MM.1S (cell line): Measurements from ENCODE around the gene PPM1M.

Experiments used
- DNase-seq: peaks from one replicate; pipeline ENCODE4 v3.0.0-alpha.2; 2015
- H2AFZ ChIP-seq: fragments of 300-600 bp; sonication (generic); 2 replicates; pipeline ENCODE4 v1.6.0; 2016; ENCODE audit warnings: antibody characterized with exemption, low read length
- H3F3A ChIP-seq: fragments of 300-600 bp; sonication (generic); 2 replicates; pipeline ENCODE4 v1.6.1; 2016; ENCODE audit warnings: mild to moderate bottlenecking, antibody characterized with exemption, low read length, moderate library complexity, mixed read lengths; ENCODE audit not compliant: insufficient read depth
- H3K27ac ChIP-seq: fragments of 300-600 bp; sonication (generic); 2 replicates; pipeline ENCODE4 v1.5.1; 2016; ENCODE audit warnings: mild to moderate bottlenecking, low read length
- H3K27me3 ChIP-seq: fragments of 300-600 bp; sonication (generic); replicated peaks from 2 replicates; pipeline ENCODE4 v1.6.0; 2016; ENCODE audit warnings: low read length; ENCODE audit not compliant: insufficient read depth
- H3K36me3 ChIP-seq: fragments of 300-600 bp; sonication (generic); replicated peaks from 2 replicates; pipeline ENCODE4 v1.6.1; 2016; ENCODE audit warnings: mild to moderate bottlenecking, low read length, mixed read lengths; ENCODE audit not compliant: insufficient read depth
- H3K4me1 ChIP-seq: fragments of 300-600 bp; sonication (generic); 2 replicates; pipeline ENCODE4 v1.6.1; 2016; ENCODE audit warnings: low read length, mixed read lengths
- H3K4me2 ChIP-seq: fragments of 300-600 bp; sonication (generic); 2 replicates; pipeline ENCODE4 v1.6.0; 2016; ENCODE audit warnings: low read depth, low read length
- H3K4me3 ChIP-seq: fragments of 300-600 bp; sonication (generic); 2 replicates; pipeline ENCODE4 v1.5.1; 2016; ENCODE audit warnings: low read length, mixed read lengths
- H3K79me2 ChIP-seq: fragments of 300-600 bp; sonication (generic); 2 replicates; pipeline ENCODE4 v1.6.1; 2016; ENCODE audit warnings: mixed run types, low read length, mixed read lengths
- H3K9ac ChIP-seq: fragments of 300-600 bp; sonication (generic); 2 replicates; pipeline ENCODE4 v1.6.1; 2016; ENCODE audit warnings: low read length, mixed read lengths
- H3K9me2 ChIP-seq: fragments of 300-600 bp; sonication (generic); replicated peaks from 2 replicates; pipeline ENCODE4 v1.6.1; 2016; ENCODE audit warnings: mild to moderate bottlenecking, low read length, mixed read lengths; ENCODE audit not compliant: insufficient read depth
- H3K9me3 ChIP-seq: fragments of 300-600 bp; sonication (generic); replicated peaks from 2 replicates; pipeline ENCODE4 v1.6.1; 2016; ENCODE audit warnings: mild to moderate bottlenecking, low read length, mixed read lengths; ENCODE audit not compliant: insufficient read depth
- H4K20me1 ChIP-seq: fragments of 300-600 bp; sonication (generic); 2 replicates; pipeline ENCODE4 v1.6.1; 2016; ENCODE audit warnings: mild to moderate bottlenecking, low read length, moderate library complexity, mixed read lengths; ENCODE audit not compliant: insufficient read depth
- EZH2 ChIP-seq: fragments of 300-600 bp; sonication (generic); optimal IDR thresholded peaks from 2 replicates; pipeline ENCODE3; 2017; ENCODE audit warnings: low read depth, mild to moderate bottlenecking, antibody characterized with exemption, low read length, mixed read lengths
- EZH2phosphoT487 ChIP-seq: fragments of 300-600 bp; sonication (generic); IDR thresholded peaks from 2 replicates; pipeline ENCODE4 v1.6.1; 2018; ENCODE audit warnings: antibody characterized with exemption, low read length
- TF ChIP-seq, protein P1 (sequence below): fragments of 300-600 bp; sonication (generic); IDR thresholded peaks from 2 replicates; pipeline ENCODE4 v1.5.1; 2016; ENCODE audit warnings: antibody characterized with exemption, low read length, mixed read lengths

Gene PPM1M

DNA sequence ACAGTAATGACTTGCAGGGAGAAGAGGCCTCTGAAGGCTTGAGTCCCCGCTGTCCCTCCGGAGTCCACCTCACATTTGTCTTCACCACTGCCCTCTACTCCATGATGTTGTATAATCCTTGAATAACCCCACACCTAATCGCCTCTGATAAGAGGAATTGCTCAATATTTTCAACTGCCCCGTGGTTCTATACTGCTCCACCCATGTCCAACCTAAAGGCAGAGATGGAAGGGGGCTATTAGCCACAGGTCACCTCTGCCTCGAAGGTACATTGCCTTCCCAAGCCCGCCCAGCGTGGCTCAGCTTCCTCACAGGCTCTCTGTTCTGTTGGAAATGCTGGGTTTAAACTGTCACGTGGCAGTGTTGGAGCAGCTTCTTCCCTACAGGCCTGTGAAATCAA lies 32.6 kb upstream of the PPM1M start:
- H4K20me1 ChIP-seq: no peaks in the 10 kb centered on the region
- no peaks in the 10 kb centered on the region for H3K9me2 ChIP-seq
- H3K9me3 ChIP-seq: no peaks in the 10 kb centered on the region
- no peaks in the 10 kb centered on the region for H3F3A ChIP-seq
- no peak overlapping the region for H3K4me3 ChIP-seq
- no peak overlapping the region for H3K4me2 ChIP-seq
- no peaks in the 10 kb centered on the region for H3K4me1 ChIP-seq
- H3K9ac ChIP-seq: no peak overlapping the region
- H3K79me2 ChIP-seq: no peaks in the 10 kb centered on the region
- TF ChIP-seq, protein P1, sequence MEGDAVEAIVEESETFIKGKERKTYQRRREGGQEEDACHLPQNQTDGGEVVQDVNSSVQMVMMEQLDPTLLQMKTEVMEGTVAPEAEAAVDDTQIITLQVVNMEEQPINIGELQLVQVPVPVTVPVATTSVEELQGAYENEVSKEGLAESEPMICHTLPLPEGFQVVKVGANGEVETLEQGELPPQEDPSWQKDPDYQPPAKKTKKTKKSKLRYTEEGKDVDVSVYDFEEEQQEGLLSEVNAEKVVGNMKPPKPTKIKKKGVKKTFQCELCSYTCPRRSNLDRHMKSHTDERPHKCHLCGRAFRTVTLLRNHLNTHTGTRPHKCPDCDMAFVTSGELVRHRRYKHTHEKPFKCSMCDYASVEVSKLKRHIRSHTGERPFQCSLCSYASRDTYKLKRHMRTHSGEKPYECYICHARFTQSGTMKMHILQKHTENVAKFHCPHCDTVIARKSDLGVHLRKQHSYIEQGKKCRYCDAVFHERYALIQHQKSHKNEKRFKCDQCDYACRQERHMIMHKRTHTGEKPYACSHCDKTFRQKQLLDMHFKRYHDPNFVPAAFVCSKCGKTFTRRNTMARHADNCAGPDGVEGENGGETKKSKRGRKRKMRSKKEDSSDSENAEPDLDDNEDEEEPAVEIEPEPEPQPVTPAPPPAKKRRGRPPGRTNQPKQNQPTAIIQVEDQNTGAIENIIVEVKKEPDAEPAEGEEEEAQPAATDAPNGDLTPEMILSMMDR: no peak
- H3K27ac ChIP-seq: no peak overlapping the region
- no peak for DNase-seq
- H3K27me3 ChIP-seq: no peaks in the 10 kb centered on the region
- H3K36me3 ChIP-seq: no peaks in the 10 kb centered on the region; the same call in 1 of the 2 replicates
- no peak overlapping the region for H2AFZ ChIP-seq

DNA sequence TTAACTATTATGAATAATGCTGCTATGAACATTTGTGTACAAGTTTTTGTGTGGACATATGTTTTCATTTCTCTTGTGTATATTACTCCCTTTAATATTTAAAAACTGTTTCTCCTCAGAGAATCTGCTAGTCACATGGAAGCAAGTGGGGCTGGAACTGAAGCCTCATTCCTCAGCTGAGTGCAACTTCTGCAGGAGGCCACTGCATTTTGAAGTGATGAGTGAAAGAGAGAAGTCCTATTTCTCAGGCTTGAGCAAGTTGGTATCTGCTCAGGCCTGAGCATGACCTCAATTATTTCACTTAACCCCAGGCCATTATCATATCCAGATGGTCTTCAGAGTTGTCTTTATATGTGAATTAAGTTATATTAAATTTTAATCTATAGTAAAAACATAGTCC lies 31.7 kb upstream of the PPM1M start:
- no peak for DNase-seq
- H3K4me1 ChIP-seq: no peaks in the 10 kb centered on the region
- no peak overlapping the region for H2AFZ ChIP-seq
- no peaks in the 10 kb centered on the region for H3K9me2 ChIP-seq
- H3K36me3 ChIP-seq: no peaks in the 10 kb centered on the region; the same call in 1 of the 2 replicates
- TF ChIP-seq EZH2 (no peak), EZH2phosphoT487 (no peak)
- TF ChIP-seq, protein P1: no peak
- no peaks in the 10 kb centered on the region for H3F3A ChIP-seq
- H3K9me3 ChIP-seq: no peaks in the 10 kb centered on the region
- no peaks in the 10 kb centered on the region for H3K27me3 ChIP-seq
- no peaks in the 10 kb centered on the region for H3K79me2 ChIP-seq
- H3K9ac ChIP-seq: no peak overlapping the region
- no peaks in the 10 kb centered on the region for H4K20me1 ChIP-seq
- H3K4me3 ChIP-seq: no peak overlapping the region
- H3K27ac ChIP-seq: no peak overlapping the region
- no peak overlapping the region for H3K4me2 ChIP-seq

DNA sequence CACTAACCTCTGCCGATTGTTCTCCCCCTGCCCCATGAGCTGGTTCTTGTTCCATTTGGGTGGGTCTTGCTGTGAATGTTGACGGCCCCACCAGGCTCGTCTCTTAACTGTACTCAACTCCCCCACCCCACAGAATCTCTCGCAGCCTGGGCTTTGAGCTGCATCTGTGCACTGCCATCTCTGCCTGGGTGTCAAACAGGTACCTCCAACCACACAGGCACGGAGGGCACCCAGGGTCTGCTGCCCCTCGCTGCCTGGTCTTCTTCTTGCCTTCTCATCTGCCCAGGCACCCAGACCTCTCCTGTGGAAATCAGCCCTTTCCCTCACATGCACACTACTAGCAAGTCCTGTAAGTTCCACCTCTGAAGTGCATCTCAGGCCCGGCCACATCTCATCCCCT lies 30.2 kb upstream of the PPM1M start:
- Histone ChIP-seq H3K27ac (no peak overlapping the region), H3K9me2 (no peaks in the 10 kb centered on the region)

More for the DNA sequence above, 30.2 kb upstream of the PPM1M start:
- H3K9me3 ChIP-seq: no peaks in the 10 kb centered on the region
- no peak for DNase-seq
- no peaks in the 10 kb centered on the region for H3K27me3 ChIP-seq
- no peak overlapping the region for H3K9ac ChIP-seq
- H3K79me2 ChIP-seq: no peaks in the 10 kb centered on the region
- H3K36me3 ChIP-seq: no peaks in the 10 kb centered on the region
- no peak overlapping the region for H2AFZ ChIP-seq
- no peak overlapping the region for H3K4me2 ChIP-seq
- H3K4me3 ChIP-seq: no peak overlapping the region
- H4K20me1 ChIP-seq: no peaks in the 10 kb centered on the region
- TF ChIP-seq, protein P1: no peak
- TF ChIP-seq EZH2 (no peak), EZH2phosphoT487 (no peak)
- peaks cover 8% of the 10 kb centered on the region; the same call in 1 of the 2 replicates for H3K4me1 ChIP-seq
- no peaks in the 10 kb centered on the region for H3F3A ChIP-seq
